WI38 (cell line): Measurements from ENCODE around the gene SSNA1.

Experiments
- H3K4me3 ChIP-seq: 2 replicates; pipeline ENCODE4 v1.5.1; 2011; ENCODE audit warnings: low read depth, mild to moderate bottlenecking, control low read depth, low read length
- TF ChIP-seq, protein P1 (sequence below): IDR thresholded peaks from 2 replicates; pipeline ENCODE4 v1.5.1; 2012; ENCODE audit warnings: low read depth, mild to moderate bottlenecking, control low read depth, low read length

The SSNA1 gene

DNA sequence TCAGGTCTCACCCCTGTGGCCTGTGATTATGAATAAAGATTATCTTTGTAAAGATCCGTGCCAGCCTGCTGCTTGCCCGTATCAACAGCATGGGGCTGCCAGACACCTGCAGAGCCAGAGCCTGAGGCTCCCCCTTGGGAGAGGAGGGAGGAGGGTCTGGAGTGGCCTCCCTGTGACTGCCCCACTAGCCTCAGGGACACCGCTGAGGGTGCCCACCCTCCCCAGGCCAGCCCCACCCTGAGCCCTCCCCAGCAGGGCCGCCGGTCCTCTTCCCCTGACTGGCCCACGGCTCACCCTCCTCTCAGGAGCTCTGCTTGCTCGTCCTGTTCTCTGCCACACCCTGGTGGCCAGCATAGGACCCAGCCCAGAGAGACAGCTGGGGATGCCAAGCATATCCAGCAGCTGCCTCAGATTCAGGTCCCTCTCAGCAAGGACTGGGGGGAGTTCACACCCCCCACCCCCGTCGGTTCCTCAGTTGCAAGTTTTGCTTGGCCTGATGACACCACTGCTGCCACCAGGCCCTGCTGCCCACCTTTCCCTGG is 1.9 kb downstream of the SSNA1 start:
- no peak overlapping the region for H3K4me3 ChIP-seq
- TF ChIP-seq, protein P1, sequence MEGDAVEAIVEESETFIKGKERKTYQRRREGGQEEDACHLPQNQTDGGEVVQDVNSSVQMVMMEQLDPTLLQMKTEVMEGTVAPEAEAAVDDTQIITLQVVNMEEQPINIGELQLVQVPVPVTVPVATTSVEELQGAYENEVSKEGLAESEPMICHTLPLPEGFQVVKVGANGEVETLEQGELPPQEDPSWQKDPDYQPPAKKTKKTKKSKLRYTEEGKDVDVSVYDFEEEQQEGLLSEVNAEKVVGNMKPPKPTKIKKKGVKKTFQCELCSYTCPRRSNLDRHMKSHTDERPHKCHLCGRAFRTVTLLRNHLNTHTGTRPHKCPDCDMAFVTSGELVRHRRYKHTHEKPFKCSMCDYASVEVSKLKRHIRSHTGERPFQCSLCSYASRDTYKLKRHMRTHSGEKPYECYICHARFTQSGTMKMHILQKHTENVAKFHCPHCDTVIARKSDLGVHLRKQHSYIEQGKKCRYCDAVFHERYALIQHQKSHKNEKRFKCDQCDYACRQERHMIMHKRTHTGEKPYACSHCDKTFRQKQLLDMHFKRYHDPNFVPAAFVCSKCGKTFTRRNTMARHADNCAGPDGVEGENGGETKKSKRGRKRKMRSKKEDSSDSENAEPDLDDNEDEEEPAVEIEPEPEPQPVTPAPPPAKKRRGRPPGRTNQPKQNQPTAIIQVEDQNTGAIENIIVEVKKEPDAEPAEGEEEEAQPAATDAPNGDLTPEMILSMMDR: no peak

DNA sequence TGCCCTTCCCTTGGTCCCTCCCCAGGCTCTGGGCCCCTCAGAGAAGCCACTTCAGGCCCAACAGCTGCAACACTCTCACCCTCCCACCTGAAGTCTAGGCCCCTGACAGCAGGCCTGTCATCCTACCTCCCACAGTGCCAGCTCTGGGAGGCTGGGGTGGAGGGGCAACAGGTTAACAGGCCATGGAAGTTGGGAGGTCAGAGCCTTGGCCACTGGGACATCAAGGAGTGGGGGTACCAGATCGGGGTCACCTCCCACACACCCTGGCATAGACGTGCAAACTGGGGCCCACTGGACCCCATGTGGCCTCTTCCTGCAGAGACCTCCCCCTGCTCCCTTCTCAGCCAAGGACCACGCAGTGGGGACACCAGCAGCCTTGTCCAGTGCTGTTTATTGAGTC is 2.8 kb downstream of the SSNA1 start:
- TF ChIP-seq, protein P1: no peak
- no peak overlapping the region for H3K4me3 ChIP-seq

DNA sequence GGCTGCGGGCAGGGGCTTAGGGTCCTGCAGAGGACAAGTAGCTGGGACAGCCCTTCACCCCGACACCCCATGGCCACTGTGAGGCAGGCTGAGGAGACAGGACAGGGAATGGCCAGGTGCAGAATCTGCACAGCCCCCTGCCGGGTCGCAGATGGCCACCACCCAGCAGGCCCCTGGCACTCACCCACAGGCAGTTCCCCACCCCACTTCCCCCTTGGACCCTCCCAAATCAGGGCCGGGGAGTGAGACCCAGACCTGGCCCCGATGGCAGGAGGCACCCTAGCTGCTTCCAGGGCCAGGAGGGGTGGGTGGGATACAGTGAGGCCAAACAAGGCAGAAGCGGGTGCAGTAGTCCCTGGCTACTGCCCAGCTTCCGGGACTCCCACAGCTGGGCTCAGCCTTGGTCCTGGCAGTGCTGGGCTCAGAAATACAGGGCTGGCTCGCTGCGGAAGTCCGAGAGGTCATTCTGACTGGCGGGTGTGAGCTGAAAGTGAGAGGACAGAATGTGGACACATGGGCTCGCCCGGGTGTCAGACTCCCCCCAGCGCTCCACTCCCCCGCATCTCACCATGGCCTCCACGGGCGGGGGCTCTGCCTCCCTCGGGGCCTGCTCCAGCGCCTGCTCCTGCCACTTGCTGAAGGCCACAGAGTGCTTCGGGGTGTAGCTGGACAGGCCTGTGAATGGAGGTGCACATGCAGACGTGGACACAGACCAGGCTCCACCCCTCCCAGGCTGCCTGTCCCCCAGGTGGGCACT is 3.4 kb downstream of the SSNA1 start:
- H3K4me3 ChIP-seq: no peak overlapping the region
- TF ChIP-seq, protein P1: no peak

DNA sequence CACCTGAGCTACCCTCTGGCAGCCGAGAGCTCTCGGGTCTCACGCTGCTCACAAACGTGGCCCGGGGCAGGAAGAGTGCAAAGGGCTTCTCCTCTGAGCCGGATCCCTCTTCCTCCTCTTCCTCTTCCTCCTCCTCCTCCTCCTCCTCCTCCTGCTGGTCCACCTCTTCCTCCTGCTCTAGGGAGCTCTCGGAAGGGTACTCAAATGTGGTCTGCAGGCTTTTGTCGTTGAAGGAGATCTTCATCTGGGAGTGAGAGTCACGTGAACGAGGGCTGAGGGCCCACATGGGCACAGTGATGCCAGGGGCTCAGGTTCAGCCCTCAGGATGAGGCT is 3.9 kb downstream of the SSNA1 start:
- TF ChIP-seq, protein P1: no peak
- no peak overlapping the region for H3K4me3 ChIP-seq

DNA sequence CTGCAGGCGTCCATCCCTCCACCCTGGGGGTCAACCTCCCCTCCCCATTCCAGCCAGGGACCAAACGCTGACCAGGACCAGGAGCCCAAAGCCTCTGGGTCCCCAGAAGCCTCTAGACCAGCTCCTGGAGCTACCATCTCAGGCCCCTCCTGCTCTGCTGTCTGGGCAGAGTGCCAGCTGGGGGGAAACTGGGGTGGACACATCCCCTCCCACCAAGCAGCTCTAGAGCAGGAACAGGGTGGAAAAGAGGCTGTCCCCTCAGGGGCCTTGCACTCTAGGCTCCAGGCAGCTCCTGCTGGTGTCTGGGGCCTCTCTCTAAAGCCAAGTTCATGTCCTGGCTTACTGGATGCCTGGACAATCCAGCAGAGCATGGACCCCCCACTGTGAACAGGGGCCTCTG is 4.4 kb downstream of the SSNA1 start:
- TF ChIP-seq, protein P1: no peak
- no peak overlapping the region for H3K4me3 ChIP-seq

DNA sequence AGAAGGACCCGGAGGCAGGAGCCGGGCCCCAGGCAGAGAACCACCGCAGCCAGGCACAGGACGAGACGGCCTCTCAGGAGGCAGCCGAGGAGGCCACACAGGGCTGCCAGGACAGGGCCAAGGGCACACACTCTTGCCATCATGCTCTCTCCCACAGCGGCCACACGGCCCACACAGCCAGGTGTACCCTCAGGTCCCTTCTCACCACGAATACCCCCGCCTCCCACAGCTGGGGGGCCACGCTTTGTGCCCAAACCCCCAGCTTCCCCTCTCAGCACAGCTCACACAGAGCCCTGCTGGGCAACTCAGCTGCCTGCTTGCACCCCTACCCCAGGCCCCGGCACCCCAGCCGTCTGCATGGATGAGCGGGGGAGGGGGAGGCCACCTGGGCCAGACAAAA is 5.3 kb downstream of the SSNA1 start:
- TF ChIP-seq, protein P1: no peak
- no peak overlapping the region for H3K4me3 ChIP-seq

DNA sequence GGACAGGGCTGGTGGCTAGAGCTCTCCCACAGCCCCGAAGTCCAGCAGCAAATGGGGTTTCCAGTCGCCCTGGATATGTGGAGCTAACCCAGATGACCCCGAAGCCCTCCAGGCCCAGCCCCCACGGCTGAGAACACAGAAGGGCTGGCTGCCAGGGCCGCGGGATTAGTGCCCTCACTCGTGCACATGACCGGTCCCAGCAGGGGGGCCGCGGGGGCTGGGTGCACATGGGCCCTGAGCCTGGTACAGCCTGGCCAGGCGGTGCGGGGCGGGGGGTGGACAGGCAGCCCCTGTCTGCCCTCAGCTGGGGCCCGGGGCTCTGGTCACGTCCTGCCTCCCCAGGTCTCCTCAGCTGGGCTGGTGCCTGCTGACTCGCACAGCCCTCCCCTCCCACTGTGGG is 5.9 kb downstream of the SSNA1 start:
- TF ChIP-seq, protein P1: no peak
- no peak overlapping the region for H3K4me3 ChIP-seq
